Activated T-helper 1 cell treated with anti-CD3 and anti-CD28 coated beads, Interleukin-12 subunit alpha, Interleukin-12 subunit beta, Interleukin-2, Interleukin-4 antibody, amounts not matched to agents 30 ng/mL and 10 ng/mL and 1 ng/mL, durations not matched to agents 14 hours and 24 hours and 36 hours (primary cell): ENCODE data around the gene CDC37L1. TPM values are rescaled to one million over a fixed set of nuclear protein-coding genes. Genes with fewer than 3 reads are reported as not detected.

Experiments used
- DNase-seq: peaks from one replicate; pipeline ENCODE4 v3.0.0; 2021; ENCODE audit warnings: low spot score
- H3K27ac Mint-ChIP-seq: one replicate; pipeline ENCODE4 v1.8.0; 2021; ENCODE audit warnings: mild to moderate bottlenecking, mixed read lengths
- H3K27me3 Mint-ChIP-seq: one replicate; pipeline ENCODE4 v1.8.0; 2022; ENCODE audit warnings: mild to moderate bottlenecking, moderate library complexity, mixed read lengths; ENCODE audit not compliant: insufficient read depth
- H3K36me3 Mint-ChIP-seq: one replicate; pipeline ENCODE4 v1.8.0; 2021; ENCODE audit warnings: low read depth, mixed read lengths
- H3K4me1 Mint-ChIP-seq: one replicate; pipeline ENCODE4 v1.8.0; 2021; ENCODE audit warnings: low read depth, mixed read lengths
- H3K4me3 Mint-ChIP-seq: one replicate; pipeline ENCODE4 v1.8.0; 2021; ENCODE audit warnings: mild to moderate bottlenecking, moderate library complexity, mixed read lengths
- H3K9me3 Mint-ChIP-seq: one replicate; pipeline ENCODE4 v1.8.0; 2021; ENCODE audit warnings: mixed read lengths
- intact Hi-C: fragments of 100-400 bp; cut with micrococcal nuclease; formaldehyde crosslinking; loops from one replicate; pipeline ENCODE4 v1.15.1; 2024
- total RNA-seq: library from RNA; stranded (reverse); gene quantifications from 2 replicates; pipeline ENCODE4 v1.2.3, GENCODE V29; 2022

The CDC37L1 gene
- total RNA-seq, 1 donor from 2014 or later: 11.3 TPM

GRCh38 chr9:4677392-4677791 lies 2.0 kb upstream of the CDC37L1 start:
- Mint-ChIP-seq H3K4me3 (no peak overlapping the region), H3K36me3 (peaks cover 2% of the 10 kb centered on the region), H3K27ac (no peak overlapping the region), H3K4me1 (no peaks in the 10 kb centered on the region), H3K27me3 (no peaks in the 10 kb centered on the region), H3K9me3 (no peaks in the 10 kb centered on the region)
- intact Hi-C loops: loop anchor here (5.0 to 10.0 kb wide), 5 partner anchors 370 to 1330 kb away; partner anchors contain the start of genes PLGRKT and RIC1
- no peak for DNase-seq

DNA sequence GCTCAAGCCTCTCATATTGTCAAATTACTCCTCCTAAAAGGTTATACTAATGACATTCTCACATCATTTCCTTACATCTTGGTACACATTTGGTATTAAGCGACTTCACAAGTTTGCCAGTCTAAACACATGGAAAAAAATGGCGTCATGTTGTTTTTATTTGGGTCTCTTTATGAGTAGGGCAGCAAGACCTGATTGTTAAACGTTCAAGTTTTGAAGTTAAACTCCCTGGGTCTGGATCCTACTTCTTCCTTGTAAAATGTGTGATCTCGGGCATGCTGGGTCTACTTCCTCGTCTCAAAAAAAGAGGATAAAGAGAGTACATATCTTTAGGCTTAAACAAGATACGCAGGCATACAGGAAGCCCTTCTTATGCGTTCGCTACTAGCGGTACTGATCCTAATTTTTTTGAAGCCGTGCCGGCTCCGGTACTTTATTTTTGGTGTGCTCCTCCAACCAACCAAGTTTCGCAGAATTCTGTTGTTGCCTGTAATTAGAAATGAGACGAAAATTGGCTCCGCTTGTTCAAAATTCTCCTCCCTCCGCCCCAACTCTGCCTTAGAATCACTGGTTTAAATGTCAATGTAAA lies 596 bp upstream of the CDC37L1 start:
- Mint-ChIP-seq H3K36me3 (peaks cover 2% of the 10 kb centered on the region), H3K27ac (no peak overlapping the region), H3K9me3 (no peaks in the 10 kb centered on the region), H3K4me1 (peaks cover 7% of the 10 kb centered on the region), H3K4me3 (no peak overlapping the region), H3K27me3 (no peaks in the 10 kb centered on the region)
- no peak for DNase-seq
- intact Hi-C loops: loop anchor here (1.0 to 10.0 kb wide), 16 partner anchors 11 to 1834 kb away; partner anchors contain the start of genes JAK2, PLGRKT, PLPP6 and PUM3

DNA sequence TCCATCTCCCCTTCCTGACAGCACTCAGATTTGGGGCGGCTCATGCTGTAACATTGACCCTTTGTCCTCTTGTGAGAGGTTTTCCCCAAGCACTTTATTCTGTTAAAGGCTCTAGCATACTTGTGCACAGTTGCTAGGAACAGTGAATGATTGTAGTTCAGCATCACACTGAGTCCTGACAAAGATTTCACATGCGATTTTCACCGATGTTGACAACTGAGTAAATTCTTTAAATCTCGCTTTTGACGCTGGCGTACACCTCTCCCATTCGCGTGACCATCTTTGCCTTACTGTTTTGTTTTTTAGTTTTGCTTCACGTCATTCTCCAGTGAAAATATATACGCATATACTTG lies 780 bp downstream of the CDC37L1 start:
- H3K27me3 Mint-ChIP-seq: no peaks in the 10 kb centered on the region
- peaks cover 11% of the 10 kb centered on the region for H3K36me3 Mint-ChIP-seq
- no peaks in the 10 kb centered on the region for H3K9me3 Mint-ChIP-seq
- no peak for DNase-seq
- no peak overlapping the region for H3K27ac Mint-ChIP-seq
- H3K4me3 Mint-ChIP-seq: no peak overlapping the region
- intact Hi-C loops: no loop called here
- peaks cover 13% of the 10 kb centered on the region for H3K4me1 Mint-ChIP-seq

GRCh38 chr9:4680750-4681149 lies 1.4 kb downstream of the CDC37L1 start:
- H3K9me3 Mint-ChIP-seq: no peaks in the 10 kb centered on the region
- H3K27me3 Mint-ChIP-seq: no peaks in the 10 kb centered on the region
- intact Hi-C loops: no loop called here
- no peak overlapping the region for H3K4me3 Mint-ChIP-seq
- no peak overlapping the region for H3K27ac Mint-ChIP-seq
- H3K4me1 Mint-ChIP-seq: peaks cover 13% of the 10 kb centered on the region
- no peak for DNase-seq
- peaks cover 15% of the 10 kb centered on the region for H3K36me3 Mint-ChIP-seq

GRCh38 chr9:4684820-4685219 lies 5.5 kb downstream of the CDC37L1 start:
- no peaks in the 10 kb centered on the region for H3K27me3 Mint-ChIP-seq
- H3K4me3 Mint-ChIP-seq: no peak overlapping the region
- no peak overlapping the region for H3K27ac Mint-ChIP-seq
- no peak for DNase-seq
- H3K9me3 Mint-ChIP-seq: no peaks in the 10 kb centered on the region
- peaks cover 24% of the 10 kb centered on the region for H3K4me1 Mint-ChIP-seq
- intact Hi-C loops: no loop called here
- H3K36me3 Mint-ChIP-seq: peaks cover 25% of the 10 kb centered on the region

- intact Hi-C loops: no loop called here
- DNase-seq: no peak
- no peak overlapping the region for H3K4me3 Mint-ChIP-seq
- H3K27me3 Mint-ChIP-seq: no peaks in the 10 kb centered on the region
- peaks cover 30% of the 10 kb centered on the region for H3K36me3 Mint-ChIP-seq
- H3K27ac Mint-ChIP-seq: no peak overlapping the region
- H3K9me3 Mint-ChIP-seq: no peaks in the 10 kb centered on the region
- peaks cover 29% of the 10 kb centered on the region for H3K4me1 Mint-ChIP-seq
Measured at GRCh38 chr9:4686112-4686511, 6.7 kb downstream of the CDC37L1 start.

DNA sequence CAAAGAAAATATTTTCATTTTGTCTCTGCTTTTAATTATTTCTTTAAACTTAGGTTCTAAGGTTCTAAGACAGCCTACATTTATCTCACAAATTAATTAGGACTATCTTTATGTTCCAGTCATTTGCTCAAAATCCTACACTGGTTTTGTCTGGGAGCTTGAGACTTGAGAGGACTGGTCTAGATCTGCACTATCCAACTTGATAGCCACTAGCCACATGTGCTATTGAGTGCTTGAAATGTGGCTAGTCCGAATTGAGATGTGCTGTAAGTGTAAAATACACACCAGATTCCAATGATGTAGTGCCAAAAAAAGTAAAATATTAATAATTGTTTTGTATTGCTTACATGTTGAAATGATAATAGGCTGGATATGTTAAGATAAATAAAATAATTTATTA lies 7.2 kb downstream of the CDC37L1 start:
- Mint-ChIP-seq H3K36me3 (peaks cover 34% of the 10 kb centered on the region), H3K4me3 (no peak overlapping the region), H3K27me3 (no peaks in the 10 kb centered on the region), H3K9me3 (no peaks in the 10 kb centered on the region), H3K27ac (no peak overlapping the region), H3K4me1 (peaks cover 34% of the 10 kb centered on the region)
- intact Hi-C loops: no loop called here
- no peak for DNase-seq

- Mint-ChIP-seq H3K4me1 (peaks cover 32% of the 10 kb centered on the region), H3K9me3 (no peaks in the 10 kb centered on the region), H3K27me3 (no peaks in the 10 kb centered on the region), H3K4me3 (no peak overlapping the region), H3K27ac (no peak overlapping the region), H3K36me3 (peaks cover 37% of the 10 kb centered on the region)
- intact Hi-C loops: loop anchor here (1.0 to 2.0 kb wide), 3 partner anchors 10 to 52 kb away; partner anchors contain the start of genes AK3, CDC37L1 and SPATA6L
- DNase-seq: no peak
Measured at GRCh38 chr9:4689021-4689420, 9.7 kb downstream of the CDC37L1 start.

GRCh38 chr9:4689687-4690104 lies 10.3 kb downstream of the CDC37L1 start:
- Mint-ChIP-seq H3K36me3 (peaks cover 32% of the 10 kb centered on the region), H3K27ac (no peak overlapping the region), H3K9me3 (no peaks in the 10 kb centered on the region), H3K27me3 (no peaks in the 10 kb centered on the region), H3K4me3 (no peak overlapping the region), H3K4me1 (peaks cover 31% of the 10 kb centered on the region)
- DNase-seq: no peak
- intact Hi-C loops: loop anchor here (1.0 to 5.0 kb wide), 5 partner anchors 10 to 748 kb away; partner anchors contain the start of genes AK3, CDC37L1, PLGRKT and SPATA6L

DNA sequence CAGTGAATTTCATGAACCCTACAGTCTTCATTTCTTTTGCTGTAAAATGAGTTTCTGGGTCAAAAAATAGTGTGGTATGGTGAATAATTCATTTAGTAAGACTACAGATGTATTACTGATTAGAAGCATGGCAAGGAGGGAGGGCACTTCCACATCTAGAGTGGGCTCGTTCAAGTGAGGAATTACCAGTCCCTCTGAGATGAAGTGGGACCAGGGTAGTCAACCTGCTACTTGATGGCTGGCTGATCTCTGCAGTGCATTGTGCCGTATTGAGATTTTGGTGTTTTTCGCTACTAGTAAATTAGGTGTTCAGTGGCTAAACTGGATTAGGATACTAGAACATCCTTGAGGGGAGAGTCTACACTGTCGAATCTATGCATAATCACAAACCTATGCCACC lies 10.8 kb downstream of the CDC37L1 start:
- no peak for DNase-seq
- H3K4me1 Mint-ChIP-seq: peaks cover 27% of the 10 kb centered on the region

GRCh38 chr9:4691795-4692194 lies 12.4 kb downstream of the CDC37L1 start:
- Mint-ChIP-seq H3K4me1 (peaks cover 25% of the 10 kb centered on the region), H3K27me3 (no peaks in the 10 kb centered on the region), H3K27ac (no peak overlapping the region), H3K9me3 (no peaks in the 10 kb centered on the region), H3K4me3 (no peak overlapping the region), H3K36me3 (peaks cover 26% of the 10 kb centered on the region)
- intact Hi-C loops: loop anchor here (5.0 kb wide), 1 partner anchor 746 kb away; the partner anchor contains the start of gene PLGRKT
- DNase-seq: no peak

More for the DNA sequence above, 10.8 kb downstream of the CDC37L1 start:
- intact Hi-C loops: loop anchor here (1.0 to 5.0 kb wide), 2 partner anchors 27 to 747 kb away; partner anchors contain the start of gene PLGRKT
- Mint-ChIP-seq H3K27me3 (no peaks in the 10 kb centered on the region), H3K9me3 (no peaks in the 10 kb centered on the region), H3K27ac (no peak overlapping the region), H3K36me3 (peaks cover 31% of the 10 kb centered on the region), H3K4me3 (no peak overlapping the region)

GRCh38 chr9:4700091-4700490 lies 20.7 kb downstream of the CDC37L1 start:
- Mint-ChIP-seq H3K27me3 (no peaks in the 10 kb centered on the region), H3K27ac (no peak overlapping the region), H3K9me3 (no peaks in the 10 kb centered on the region), H3K36me3 (peaks cover 34% of the 10 kb centered on the region), H3K4me1 (peaks cover 9% of the 10 kb centered on the region), H3K4me3 (no peak overlapping the region)
- no peak for DNase-seq
- intact Hi-C loops: no loop called here

- H3K27ac Mint-ChIP-seq: no peak overlapping the region
- H3K4me1 Mint-ChIP-seq: peaks cover 9% of the 10 kb centered on the region
- DNase-seq: no peak
- no peaks in the 10 kb centered on the region for H3K27me3 Mint-ChIP-seq
- intact Hi-C loops: no loop called here
- H3K36me3 Mint-ChIP-seq: peaks cover 34% of the 10 kb centered on the region
- no peak overlapping the region for H3K4me3 Mint-ChIP-seq
- H3K9me3 Mint-ChIP-seq: no peaks in the 10 kb centered on the region
Measured at GRCh38 chr9:4700932-4701331, 21.6 kb downstream of the CDC37L1 start.
